IMR-90 (cell line): Measurements from ENCODE around the gene TASP1. TPM values are rescaled to one million over a fixed set of nuclear protein-coding genes. Genes with fewer than 3 reads are reported as not detected.

Experiments
- ATAC-seq: fragments of 200-7000 bp; cut with Tn5 transposase; 2 replicates; pipeline ENCODE4 v1.9.1; 2020; ENCODE audit warnings: low read depth, mild to moderate bottlenecking, moderate library complexity
- BruUV-seq: library from RNA; stranded (reverse); fragments of 400-500 nt; replicated peaks from 2 replicates; lab custom pipeline; 2021; lab: Mats Ljungman, UMichigan
- CTCF ChIA-PET: fragments of 300-600 bp; formaldehyde crosslinking; extraction: SDS; loops from one replicate; lab custom pipeline; 2021; ENCODE audit warnings: antibody characterized with exemption; lab: Yijun Ruan, JAX
- POLR2A ChIA-PET: fragments of 300-600 bp; sonication (Branson Sonifier 250); formaldehyde crosslinking; loops from one replicate; lab custom pipeline; 2022; ENCODE audit warnings: antibody characterized with exemption; ENCODE audit not compliant: unreplicated experiment; lab: Charles Lee
- DNase-seq: peaks from one replicate; pipeline ENCODE4 v3.0.0; 2013
- H2AFZ ChIP-seq: replicated peaks from 2 replicates; pipeline ENCODE3; 2013; ENCODE audit warnings: low read length, mild to moderate bottlenecking; ENCODE audit not compliant: poor library complexity
- H2AK5ac ChIP-seq: 2 replicates; pipeline ENCODE4 v1.6.1; 2013; ENCODE audit warnings: low read depth, low read length, inconsistent platforms
- H2AK9ac ChIP-seq: replicated peaks from 2 replicates; pipeline ENCODE3; 2013; ENCODE audit warnings: mild to moderate bottlenecking, low read depth, low read length, moderate library complexity; ENCODE audit not compliant: poor library complexity
- H2BK120ac ChIP-seq: 2 replicates; pipeline ENCODE4 v1.6.1; 2013; ENCODE audit warnings: low read depth, low read length, inconsistent platforms
- H2BK15ac ChIP-seq: 3 replicates; pipeline ENCODE4 v1.6.1; 2013; ENCODE audit warnings: low read depth, low read length, inconsistent platforms
- H2BK20ac ChIP-seq: 2 replicates; pipeline ENCODE4 v1.6.1; 2013; ENCODE audit warnings: low read depth, mild to moderate bottlenecking, inconsistent platforms, low read length, moderate library complexity
- H2BK5ac ChIP-seq: 2 replicates; pipeline ENCODE4 v1.6.1; 2013; ENCODE audit warnings: mild to moderate bottlenecking, low read depth, low read length, inconsistent platforms; ENCODE audit not compliant: poor library complexity, severe bottlenecking
- H3K14ac ChIP-seq: replicated peaks from 2 replicates; pipeline ENCODE4 v1.6.1; 2013; ENCODE audit warnings: low read depth, low read length, inconsistent platforms
- H3K18ac ChIP-seq: 2 replicates; pipeline ENCODE4 v1.6.1; 2013; ENCODE audit warnings: low read depth, low read length, control low read depth
- H3K23ac ChIP-seq: 2 replicates; pipeline ENCODE4 v1.6.1; 2013; ENCODE audit warnings: low read depth, low read length, inconsistent platforms
- H3K27ac ChIP-seq: 2 replicates; pipeline ENCODE4 v1.5.1; 2013; ENCODE audit warnings: mild to moderate bottlenecking, control low read depth, low read length; ENCODE audit not compliant: insufficient read depth
- H3K27me3 ChIP-seq: 2 replicates; pipeline ENCODE4 v1.6.1; 2013; ENCODE audit warnings: low read length; ENCODE audit not compliant: control insufficient read depth, insufficient read depth
- H3K36me3 ChIP-seq: 2 replicates; pipeline ENCODE4 v1.6.1; 2013; ENCODE audit warnings: low read length, mixed read lengths; ENCODE audit not compliant: control insufficient read depth, insufficient read depth
- H3K4ac ChIP-seq: 2 replicates; pipeline ENCODE4 v1.6.1; 2013; ENCODE audit warnings: low read depth, low read length, inconsistent platforms
- H3K4me1 ChIP-seq: 2 replicates; pipeline ENCODE4 v1.6.1; 2013; ENCODE audit warnings: low read length, mixed read lengths; ENCODE audit not compliant: control insufficient read depth, insufficient read depth
- H3K4me2 ChIP-seq: 2 replicates; pipeline ENCODE4 v1.6.1; 2013; ENCODE audit warnings: low read depth, mild to moderate bottlenecking, control low read depth, low read length, moderate library complexity
- H3K4me3 ChIP-seq: 2 replicates; pipeline ENCODE4 v1.5.1; 2013; ENCODE audit warnings: low read depth, mild to moderate bottlenecking, control low read depth, low read length, moderate library complexity; ENCODE audit not compliant: insufficient read depth
- H3K56ac ChIP-seq: 2 replicates; pipeline ENCODE4 v1.6.1; 2013; ENCODE audit warnings: low read length, inconsistent platforms; ENCODE audit not compliant: insufficient read depth; ENCODE audit errors: extremely low read depth
- H3K79me1 ChIP-seq, 2 experiments: 2 replicates each; pipeline ENCODE4 v1.6.1; 2013; ENCODE audit warnings: low read length in 2 of 2, inconsistent platforms in 1 of 2, low read depth in 1 of 2
- H3K9ac ChIP-seq: 2 replicates; pipeline ENCODE4 v1.6.1; 2013; ENCODE audit warnings: low read depth, low read length, control low read depth
- H3K9me1 ChIP-seq: 2 replicates; pipeline ENCODE4 v1.6.1; 2013; ENCODE audit warnings: low read length, inconsistent platforms; ENCODE audit not compliant: insufficient read depth
- H3K9me3 ChIP-seq: 2 replicates; pipeline ENCODE4 v1.6.1; 2013; ENCODE audit warnings: low read length; ENCODE audit not compliant: control insufficient read depth, insufficient read depth
- H4K20me1 ChIP-seq: 2 replicates; pipeline ENCODE4 v1.6.1; 2013; ENCODE audit warnings: low read length, inconsistent platforms; ENCODE audit not compliant: insufficient read depth
- H4K5ac ChIP-seq: 2 replicates; pipeline ENCODE4 v1.6.1; 2013; ENCODE audit warnings: mild to moderate bottlenecking, low read depth, low read length, control low read depth
- H4K8ac ChIP-seq, 2 experiments: 2 replicates each; pipeline ENCODE4 v1.6.1; 2013; ENCODE audit warnings: low read depth in 2 of 2, low read length in 2 of 2, control low read depth in 1 of 2, inconsistent platforms in 1 of 2
- H4K91ac ChIP-seq: 2 replicates; pipeline ENCODE4 v1.6.1; 2013; ENCODE audit warnings: low read depth, low read length, inconsistent platforms; ENCODE audit not compliant: insufficient read depth
- FOS ChIP-seq: fragments of 150-350 bp; IDR thresholded peaks from 2 replicates; pipeline ENCODE4 v1.6.1; 2016; ENCODE audit warnings: low read depth, low read length
- MXI1 ChIP-seq: IDR thresholded peaks from 2 replicates; pipeline ENCODE4 v1.6.1; 2012; ENCODE audit warnings: low read depth, mild to moderate bottlenecking, low read length, moderate library complexity, borderline replicate concordance
- WGBS, 2 experiments: methylation state at CpG; one replicate each; pipeline versions ENCODE4 v1.1.5 to v1.1.7; 2013; ENCODE audit warnings: missing lambda C conversion rate in 2 of 2; ENCODE audit not compliant: insufficient read length in 1 of 2; ENCODE audit errors: extremely low coverage in 2 of 2; 5-methylcytosine and 5-hydroxymethylcytosine counted together
- dilution Hi-C: fragments of 300-500 bp; cut with HindIII; formaldehyde crosslinking; loops from one replicate; pipeline ENCODE4 v1.14.3; 2018; ENCODE audit warnings: low sequenced_read_pairs; ENCODE audit not compliant: unreplicated experiment
- in situ Hi-C: fragments of 300-500 bp; cut with MboI; formaldehyde crosslinking; loops from 3 replicates; pipeline ENCODE4 v1.14.3; 2019; ENCODE audit warnings: low sequenced_read_pairs, inconsistent platforms, mixed read lengths
- intact Hi-C: fragments of 100-400 bp; cut with micrococcal nuclease; formaldehyde crosslinking; loops from 2 replicates; pipeline ENCODE4 v1.10.0; 2022
- polyA plus RNA-seq, 3 experiments: library from polyadenylated mRNA; depleted of rRNA; stranded (reverse); fragments of >200 nt; gene quantifications; 2 replicates each; pipeline ENCODE4 v1.2.3, GENCODE V29; 2012; ENCODE audit warnings: low replicate concordance in 1 of 3
- total RNA-seq: library from RNA; depleted of rRNA; stranded (reverse); fragments of >200 nt; gene quantifications from 2 replicates; pipeline ENCODE4 v1.2.3, GENCODE V29; 2012

TASP1 gene
- total and polyA plus RNA-seq, 2 of the 4 experiments (the other 2 are of a cell fraction), result 3.9 to 7.9 TPM

DNA sequence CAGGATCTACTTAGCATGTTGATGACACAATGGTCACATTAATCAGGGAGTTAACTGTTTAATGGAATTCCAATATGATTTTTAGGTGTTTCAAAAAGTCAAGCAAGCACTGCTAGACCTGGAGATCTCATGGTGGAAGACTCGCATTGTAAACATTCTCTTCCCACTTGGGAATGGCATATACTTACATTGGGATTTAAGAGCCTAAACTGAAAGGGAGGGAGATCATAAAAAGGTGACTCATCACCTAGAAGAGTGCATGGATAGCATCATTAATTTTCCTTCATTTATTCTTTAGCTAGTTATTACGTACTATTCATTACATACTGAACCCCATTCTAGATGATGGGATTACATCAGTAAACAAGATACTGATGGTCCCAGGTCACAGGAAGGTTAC is 185.4 kb downstream of the TASP1 start:
- Histone ChIP-seq H3K9me1 (no peaks in the 10 kb centered on the region; the same call in 1 of the 2 replicates), H2BK120ac (no peak overlapping the region), H2AK9ac (no peak overlapping the region), H4K91ac (no peak overlapping the region; the same call in 1 of the 2 replicates), H2BK20ac (no peak overlapping the region; the same call in 1 of the 2 replicates), H3K9me3 (no peaks in the 10 kb centered on the region), H2AK5ac (no peak overlapping the region), H3K4me1 (peaks cover 6% of the 10 kb centered on the region), H3K4me3 (no peak overlapping the region), H3K14ac (0 out of 2 replicates have a peak overlapping the region, but pooled peaks have one; percentile 33), H2AFZ (no peak overlapping the region), H3K56ac (no peak overlapping the region), H4K5ac (no peak overlapping the region), H3K9ac (no peak overlapping the region), H4K20me1 (no peaks in the 10 kb centered on the region), H3K27me3 (no peaks in the 10 kb centered on the region), H3K79me1 (no peaks in the 10 kb centered on the region), H2BK5ac (no peak overlapping the region), H3K18ac (no peak overlapping the region), H3K23ac (no peak overlapping the region), H3K36me3 (no peaks in the 10 kb centered on the region), H4K8ac (no peak overlapping the region), H3K4me2 (no peak overlapping the region), H3K4ac (no peak overlapping the region), H2BK15ac (no peak overlapping the region), H3K27ac (no peak overlapping the region)
- ChIA-PET POLR2A (no interaction called here), CTCF (no interaction called here)
- dilution Hi-C loops (no loop called here), in situ Hi-C loops (loop anchor here (25.0 kb wide), 2 partner anchors 91 to 309 kb away; no protein-coding TSS in a partner anchor), intact Hi-C loops (loop anchor here (10.0 kb wide), 1 partner anchor 321 kb away; no protein-coding TSS in a partner anchor)
- TF ChIP-seq FOS (0 out of 2 replicates have a peak, but pooled peaks have one; percentile 16), MXI1 (no peak)
- DNase-seq (no peak), ATAC-seq (no peak)
- no TSS peak for BruUV-seq
- no CpG with 5 or more reads among the region's 2 CpGs for WGBS, 2 experiments
